Activated B cell treated with CpG ODN at 0.5 μM for 24 hours (primary cell): ENCODE measurements around the gene ATP11B. TPM values are rescaled to one million over a fixed set of nuclear protein-coding genes. Genes with fewer than 3 reads are reported as not detected.

Experiments used
- ATAC-seq: fragments of 200-7000 bp; cut with Tn5 transposase; one replicate; pipeline ENCODE4 v1.10.0; 2021; ENCODE audit warnings: low read depth, mild to moderate bottlenecking, moderate library complexity
- CTCF ChIA-PET: fragments of 350-600 bp; sonication (Branson Sonifier 250); formaldehyde crosslinking; loops from one replicate; lab custom pipeline; 2021; ENCODE audit warnings: antibody characterized with exemption; lab: Charles Lee
- POLR2A ChIA-PET: fragments of 350-600 bp; sonication (Branson Sonifier 250); formaldehyde crosslinking; loops from one replicate; lab custom pipeline; 2021; ENCODE audit warnings: antibody characterized with exemption; lab: Charles Lee
- DNase-seq: peaks from one replicate; pipeline ENCODE4 v3.0.0; 2022
- H3K27ac Mint-ChIP-seq: one replicate; pipeline ENCODE4 v1.8.0; 2020; ENCODE audit warnings: mixed read lengths
- H3K27me3 Mint-ChIP-seq: one replicate; pipeline ENCODE4 v1.8.0; 2021; ENCODE audit warnings: mixed read lengths
- H3K36me3 Mint-ChIP-seq: one replicate; pipeline ENCODE4 v1.8.0; 2021; ENCODE audit warnings: low read depth, mixed read lengths
- H3K4me1 Mint-ChIP-seq: one replicate; pipeline ENCODE4 v1.8.0; 2021; ENCODE audit warnings: mixed read lengths
- H3K4me3 Mint-ChIP-seq: one replicate; pipeline ENCODE4 v1.8.0; 2020; ENCODE audit warnings: mild to moderate bottlenecking, mixed read lengths
- H3K9me3 Mint-ChIP-seq: one replicate; pipeline ENCODE4 v1.8.0; 2020; ENCODE audit warnings: mixed read lengths
- intact Hi-C: fragments of 100-400 bp; cut with micrococcal nuclease; formaldehyde crosslinking; loops from one replicate; pipeline ENCODE4 v1.15.1; 2024
- total RNA-seq: library from RNA; stranded (reverse); gene quantifications from 2 replicates; pipeline ENCODE4 v1.2.3, GENCODE V29; 2022
- TF ChIP-seq, protein P1 (sequence below): fragments of 200-600 bp; IDR thresholded peaks from one replicate; pipeline ENCODE4 v1.8.0; 2022; ENCODE audit warnings: antibody characterized with exemption, mild to moderate bottlenecking

Gene ATP11B
- total RNA-seq, 1 donor from 2014 or later: 93.3 TPM

DNA sequence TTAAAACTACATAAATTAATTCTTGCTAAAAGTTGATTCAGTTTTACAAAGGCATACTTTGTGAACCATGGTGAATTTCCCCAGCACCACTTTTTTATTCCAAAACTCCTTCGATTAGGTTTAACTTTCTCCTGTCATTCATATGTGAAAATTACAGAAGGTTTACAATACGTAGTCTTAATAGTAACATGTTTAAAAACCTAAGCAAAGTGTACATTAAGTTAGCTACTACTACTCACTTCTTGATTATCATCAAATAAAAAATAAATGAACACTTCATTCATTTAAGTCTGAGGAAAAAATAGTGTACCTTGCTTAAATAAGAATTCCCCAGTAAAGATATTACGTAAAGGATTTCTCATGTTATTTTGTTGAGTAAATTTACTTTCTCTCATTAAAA lies 148.4 kb downstream of the ATP11B start:
- Mint-ChIP-seq H3K27me3 (no peaks in the 10 kb centered on the region), H3K4me1 (peaks cover 14% of the 10 kb centered on the region), H3K4me3 (no peak overlapping the region), H3K27ac (no peak overlapping the region), H3K36me3 (peaks cover 31% of the 10 kb centered on the region), H3K9me3 (no peaks in the 10 kb centered on the region)
- DNase-seq: no peak
- TF ChIP-seq, protein P1, sequence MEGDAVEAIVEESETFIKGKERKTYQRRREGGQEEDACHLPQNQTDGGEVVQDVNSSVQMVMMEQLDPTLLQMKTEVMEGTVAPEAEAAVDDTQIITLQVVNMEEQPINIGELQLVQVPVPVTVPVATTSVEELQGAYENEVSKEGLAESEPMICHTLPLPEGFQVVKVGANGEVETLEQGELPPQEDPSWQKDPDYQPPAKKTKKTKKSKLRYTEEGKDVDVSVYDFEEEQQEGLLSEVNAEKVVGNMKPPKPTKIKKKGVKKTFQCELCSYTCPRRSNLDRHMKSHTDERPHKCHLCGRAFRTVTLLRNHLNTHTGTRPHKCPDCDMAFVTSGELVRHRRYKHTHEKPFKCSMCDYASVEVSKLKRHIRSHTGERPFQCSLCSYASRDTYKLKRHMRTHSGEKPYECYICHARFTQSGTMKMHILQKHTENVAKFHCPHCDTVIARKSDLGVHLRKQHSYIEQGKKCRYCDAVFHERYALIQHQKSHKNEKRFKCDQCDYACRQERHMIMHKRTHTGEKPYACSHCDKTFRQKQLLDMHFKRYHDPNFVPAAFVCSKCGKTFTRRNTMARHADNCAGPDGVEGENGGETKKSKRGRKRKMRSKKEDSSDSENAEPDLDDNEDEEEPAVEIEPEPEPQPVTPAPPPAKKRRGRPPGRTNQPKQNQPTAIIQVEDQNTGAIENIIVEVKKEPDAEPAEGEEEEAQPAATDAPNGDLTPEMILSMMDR: no peak
- intact Hi-C loops: no loop called here
- POLR2A ChIA-PET: interaction anchor here (0.6 kb wide), 1 partner anchor 95 kb away, joined by 9 read pairs; no protein-coding TSS in a partner anchor
- CTCF ChIA-PET: no interaction called here
- ATAC-seq: no peak

DNA sequence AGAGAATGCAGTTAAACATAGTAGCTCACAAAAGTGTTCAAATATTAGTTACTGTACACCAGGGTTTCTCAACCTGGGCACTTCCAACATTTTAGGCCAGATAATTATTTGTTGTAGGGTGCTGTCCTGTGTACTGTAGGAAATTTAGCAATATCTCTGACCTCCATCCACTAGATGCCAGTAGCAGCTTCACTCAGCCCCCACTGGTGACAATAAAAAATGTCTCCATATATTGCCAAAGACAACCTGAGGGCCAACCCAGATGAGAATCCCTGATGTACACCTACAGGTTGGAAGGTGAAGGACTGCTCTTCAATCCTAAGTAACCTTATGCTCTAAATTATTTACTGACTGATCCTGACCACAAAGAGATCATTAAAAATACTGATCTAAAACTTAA lies 154.6 kb downstream of the ATP11B start:
- H3K9me3 Mint-ChIP-seq: no peaks in the 10 kb centered on the region
- TF ChIP-seq, protein P1: no peak
- no peak overlapping the region for H3K4me3 Mint-ChIP-seq
- POLR2A ChIA-PET: no interaction called here
- intact Hi-C loops: no loop called here
- H3K27ac Mint-ChIP-seq: no peak overlapping the region
- peaks cover 4% of the 10 kb centered on the region for H3K4me1 Mint-ChIP-seq
- H3K36me3 Mint-ChIP-seq: peaks cover 54% of the 10 kb centered on the region
- CTCF ChIA-PET: no interaction called here
- no peaks in the 10 kb centered on the region for H3K27me3 Mint-ChIP-seq
- DNase-seq: no peak
- no peak for ATAC-seq

DNA sequence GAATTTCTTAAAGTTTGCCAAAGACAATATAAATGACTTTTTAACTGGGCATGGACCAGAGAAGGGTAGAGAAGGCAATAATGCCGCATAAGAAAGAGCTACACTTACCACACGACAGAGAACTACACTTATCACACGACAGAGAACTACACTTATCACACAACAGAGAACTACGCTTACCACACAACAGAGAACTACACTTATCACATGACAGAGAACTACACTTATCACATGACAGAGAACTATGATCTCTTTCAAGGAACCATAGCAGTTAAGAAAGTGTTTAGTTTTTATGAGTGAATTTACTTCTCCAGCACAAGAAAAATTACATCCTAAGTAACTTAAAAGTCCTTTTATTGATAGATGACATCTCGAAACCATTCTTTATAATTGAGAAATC lies 155.0 kb downstream of the ATP11B start:
- Mint-ChIP-seq H3K4me1 (peaks cover 4% of the 10 kb centered on the region), H3K27me3 (no peaks in the 10 kb centered on the region), H3K9me3 (no peaks in the 10 kb centered on the region), H3K27ac (no peak overlapping the region), H3K36me3 (peaks cover 56% of the 10 kb centered on the region), H3K4me3 (no peak overlapping the region)
- TF ChIP-seq, protein P1: no peak
- POLR2A ChIA-PET: no interaction called here
- ATAC-seq (no peak), DNase-seq (no peak)
- intact Hi-C loops: no loop called here
- CTCF ChIA-PET: interaction anchor here (1.2 kb wide), 1 partner anchor 31 kb away, joined by 3 read pairs; no protein-coding TSS in a partner anchor

DNA sequence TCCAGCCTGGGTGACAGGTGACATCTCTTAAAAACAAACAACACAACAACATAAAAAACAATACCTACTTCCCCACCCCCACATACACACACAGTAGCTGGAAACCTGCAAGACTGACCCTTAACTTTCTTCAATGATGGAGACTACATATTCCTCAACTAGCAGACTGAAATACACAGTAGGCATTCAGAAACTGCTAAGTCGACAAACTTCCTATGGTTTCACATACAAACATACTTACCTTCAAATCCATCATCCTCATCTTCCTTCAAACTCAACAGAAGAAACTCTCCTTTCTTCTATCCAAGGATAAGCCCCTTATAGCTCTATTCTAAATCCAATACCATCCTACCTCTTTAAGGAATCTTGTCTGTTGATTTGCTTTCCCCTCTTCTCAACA lies 156.4 kb downstream of the ATP11B start:
- CTCF ChIA-PET: interaction anchor here (0.7 kb wide), 1 partner anchor 23 kb away, joined by 3 read pairs; no protein-coding TSS in a partner anchor
- DNase-seq (no peak), ATAC-seq (no peak)
- Mint-ChIP-seq H3K9me3 (no peaks in the 10 kb centered on the region), H3K4me1 (peaks cover 2% of the 10 kb centered on the region), H3K27me3 (no peaks in the 10 kb centered on the region), H3K27ac (no peak overlapping the region), H3K36me3 (peaks cover 52% of the 10 kb centered on the region), H3K4me3 (no peak overlapping the region)
- POLR2A ChIA-PET: no interaction called here
- intact Hi-C loops: no loop called here
- TF ChIP-seq, protein P1: no peak

DNA sequence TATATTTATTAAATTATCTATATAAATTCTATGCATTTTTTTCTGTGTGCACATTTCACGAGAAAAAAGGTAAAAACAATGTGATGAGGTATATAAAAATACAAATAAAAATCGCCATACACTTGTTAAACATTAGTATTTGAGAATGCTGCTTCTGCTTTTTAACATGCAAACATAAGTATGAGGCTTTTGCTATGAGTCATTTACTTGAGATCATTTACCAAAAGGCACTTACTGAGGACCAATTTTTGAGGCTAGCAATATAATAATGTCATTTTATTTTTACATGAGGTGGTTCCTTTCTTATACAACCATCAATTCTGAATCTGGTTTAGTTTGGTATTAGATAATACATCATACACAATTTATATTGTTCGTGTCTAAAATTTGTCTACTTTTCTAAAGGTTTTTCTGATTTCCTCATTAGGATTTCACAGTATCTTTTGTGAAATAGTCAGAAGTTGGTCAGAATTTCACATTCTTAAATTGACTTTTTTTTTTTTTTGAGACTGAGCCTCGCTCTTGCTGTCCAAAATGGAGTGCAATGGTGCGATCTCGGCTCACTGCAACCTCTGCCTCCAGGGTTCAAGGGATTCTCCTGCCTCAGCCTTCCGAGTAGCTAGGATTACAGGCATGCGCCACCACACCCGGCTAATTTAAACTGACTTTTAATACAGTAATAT lies 161.4 kb downstream of the ATP11B start:
- no peak for DNase-seq
- intact Hi-C loops: no loop called here
- Mint-ChIP-seq H3K4me3 (no peak overlapping the region), H3K9me3 (no peaks in the 10 kb centered on the region), H3K27me3 (no peaks in the 10 kb centered on the region), H3K4me1 (peaks cover 3% of the 10 kb centered on the region), H3K36me3 (peaks cover 50% of the 10 kb centered on the region), H3K27ac (no peak overlapping the region)
- ChIA-PET POLR2A (no interaction called here), CTCF (no interaction called here)
- TF ChIP-seq, protein P1: no peak
- no peak for ATAC-seq
